GM06990 (cell line): Measurements from ENCODE around the gene MED19.
"Not testable (repeated sequence)": the region's sequence is repeated elsewhere in the genome, so short reads cannot be mapped to it uniquely, and the experiment has no call there.

Experiments used
- DNase-seq: peaks from one replicate; pipeline ENCODE4 v3.0.0-alpha.2; 2011; ENCODE audit not compliant: insufficient read length; ENCODE audit errors: extremely low read depth
- H3K27me3 ChIP-seq: replicated peaks from 2 replicates; pipeline ENCODE4 v1.6.0; 2011; ENCODE audit warnings: low read length; ENCODE audit not compliant: control insufficient read depth, insufficient read depth
- H3K36me3 ChIP-seq: 2 replicates; pipeline ENCODE4 v1.5.1; 2011; ENCODE audit warnings: low read length; ENCODE audit not compliant: control insufficient read depth, insufficient read depth
- H3K4me3 ChIP-seq: replicated peaks from 2 replicates; pipeline ENCODE4 v1.5.1; 2011; ENCODE audit warnings: low read depth, mild to moderate bottlenecking, control low read depth, low read length
- CTCF ChIP-seq: IDR thresholded peaks from 2 replicates; pipeline ENCODE4 v1.5.1; 2011; ENCODE audit warnings: low read length, control low read depth, mild to moderate bottlenecking, inconsistent platforms; ENCODE audit not compliant: insufficient read depth, poor library complexity, severe bottlenecking

Gene MED19

DNA sequence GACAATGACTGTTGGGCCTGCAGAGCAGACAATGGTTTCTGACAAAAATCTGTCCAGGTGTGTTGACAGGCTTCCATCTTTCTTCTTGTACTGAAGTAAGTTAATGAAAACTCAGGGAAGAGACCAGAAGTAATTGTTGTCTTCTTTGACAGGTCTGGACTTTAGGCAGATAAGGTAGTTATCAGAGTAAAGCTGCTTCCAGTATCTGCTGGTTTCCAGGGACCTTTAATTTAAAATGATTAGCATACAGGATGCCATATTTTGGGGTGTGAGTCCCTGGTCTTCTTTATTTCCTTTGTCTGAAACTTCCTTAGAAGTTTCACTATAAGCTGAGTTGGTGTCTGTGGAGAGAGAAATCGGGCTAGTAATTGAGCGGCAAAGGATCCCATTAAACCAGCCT lies 1.8 kb upstream of the MED19 start:
- H3K4me3 ChIP-seq, result peak overlapping the region; percentile 99
- DNase-seq, result no peak
- H3K36me3 ChIP-seq, result peaks cover 1% of the 10 kb centered on the region
- no peaks in the 10 kb centered on the region for H3K27me3 ChIP-seq
- TF ChIP-seq CTCF, result no peak

GRCh38 chr11:57712256-57713150 lies 488 bp upstream of the MED19 start, which contains the start of gene TMX2:
TMX2 (plus strand) TSS chr11:57712593; CDS start chr11:57712619, 26 bp downstream.
- TF ChIP-seq CTCF, result no peak
- DNase-seq, result peak; percentile 92
- H3K36me3 ChIP-seq, result no peaks in the 10 kb centered on the region
- no peaks in the 10 kb centered on the region for H3K27me3 ChIP-seq
- peak within 1 kb of the TSS; percentile 99 for H3K4me3 ChIP-seq

DNA sequence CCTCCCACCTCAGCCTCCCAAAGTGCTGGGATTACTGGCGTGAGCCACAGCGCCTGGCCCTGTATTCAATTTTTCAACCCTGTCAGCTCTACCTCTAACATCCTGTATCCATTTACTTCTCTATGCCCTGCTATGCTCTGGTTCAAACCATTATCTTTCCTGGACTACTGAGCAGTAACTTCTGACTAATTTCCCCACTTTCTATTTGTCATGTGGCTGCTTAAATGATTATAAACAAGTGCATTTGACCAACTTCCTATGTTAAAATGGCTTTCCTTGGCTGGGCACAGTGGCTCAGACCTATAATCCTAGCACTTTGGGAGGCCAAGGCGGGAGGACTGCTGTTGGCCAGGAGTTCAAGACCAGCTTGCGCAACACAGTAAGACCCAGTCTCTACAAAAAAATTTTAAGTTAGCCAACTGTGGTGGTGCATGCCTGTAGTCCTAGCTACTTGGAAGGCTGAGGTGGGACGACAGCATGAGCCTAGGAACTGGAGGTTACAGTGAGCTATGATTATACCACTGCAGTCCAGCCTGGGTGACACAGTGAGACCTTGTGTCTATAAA lies 2.1 kb downstream of the MED19 start:
- H3K27me3 ChIP-seq, result no peaks in the 10 kb centered on the region
- H3K36me3 ChIP-seq, result peaks cover under 1% of the 10 kb centered on the region; the same call in 1 of the 2 replicates
- no peak for DNase-seq
- no peak overlapping the region for H3K4me3 ChIP-seq
- no peak for TF ChIP-seq CTCF

DNA sequence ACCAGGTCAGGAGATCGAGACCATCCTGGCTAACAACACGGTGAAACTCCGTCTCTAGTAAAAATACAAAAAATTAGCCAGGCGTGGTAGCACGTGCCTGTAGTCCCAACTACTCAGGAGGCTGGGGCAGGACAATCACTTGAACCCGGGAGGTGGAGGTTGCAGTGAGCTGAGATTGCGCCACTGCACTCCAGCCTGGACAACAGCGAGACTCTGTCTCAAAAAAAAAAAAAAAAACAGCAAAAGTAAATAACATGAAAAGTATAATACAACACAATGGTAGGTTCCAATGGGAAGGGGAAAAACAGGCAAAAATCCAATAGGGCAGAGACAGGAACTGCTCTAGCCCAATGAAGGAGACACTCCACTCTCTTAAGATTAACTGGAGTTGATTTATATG lies 6.6 kb downstream of the MED19 start:
- DNase-seq, H3K27me3 ChIP-seq, H3K36me3 ChIP-seq, H3K4me3 ChIP-seq: not testable (repeated sequence)

GRCh38 chr11:57704932-57705331 lies 7.1 kb downstream of the MED19 start:
- peaks cover 11% of the 10 kb centered on the region for H3K36me3 ChIP-seq
- TF ChIP-seq CTCF, result no peak
- no peak for DNase-seq
- H3K4me3 ChIP-seq, result no peak overlapping the region
- no peaks in the 10 kb centered on the region for H3K27me3 ChIP-seq

- H3K27me3 ChIP-seq, result no peaks in the 10 kb centered on the region
- no peak for TF ChIP-seq CTCF
- DNase-seq, result no peak
These were observed 8.7 kb downstream of the MED19 start for GRCh38 chr11:57703341-57703740.

More at GRCh38 chr11:57703341-57703740, 8.7 kb downstream of the MED19 start:
- H3K4me3 ChIP-seq, result no peak overlapping the region
- peaks cover 24% of the 10 kb centered on the region for H3K36me3 ChIP-seq
